NCI-H2196 treated with DMSO at 0.1 percent for 48 hours (cell line): ENCODE results near the gene AGAP1.

Experiments used
- DNase-seq: peaks from one replicate; lab custom pipeline; 2025; ENCODE audit not compliant: unreplicated experiment; lab: John Stamatoyannopoulos, UW

The AGAP1 gene

DNA sequence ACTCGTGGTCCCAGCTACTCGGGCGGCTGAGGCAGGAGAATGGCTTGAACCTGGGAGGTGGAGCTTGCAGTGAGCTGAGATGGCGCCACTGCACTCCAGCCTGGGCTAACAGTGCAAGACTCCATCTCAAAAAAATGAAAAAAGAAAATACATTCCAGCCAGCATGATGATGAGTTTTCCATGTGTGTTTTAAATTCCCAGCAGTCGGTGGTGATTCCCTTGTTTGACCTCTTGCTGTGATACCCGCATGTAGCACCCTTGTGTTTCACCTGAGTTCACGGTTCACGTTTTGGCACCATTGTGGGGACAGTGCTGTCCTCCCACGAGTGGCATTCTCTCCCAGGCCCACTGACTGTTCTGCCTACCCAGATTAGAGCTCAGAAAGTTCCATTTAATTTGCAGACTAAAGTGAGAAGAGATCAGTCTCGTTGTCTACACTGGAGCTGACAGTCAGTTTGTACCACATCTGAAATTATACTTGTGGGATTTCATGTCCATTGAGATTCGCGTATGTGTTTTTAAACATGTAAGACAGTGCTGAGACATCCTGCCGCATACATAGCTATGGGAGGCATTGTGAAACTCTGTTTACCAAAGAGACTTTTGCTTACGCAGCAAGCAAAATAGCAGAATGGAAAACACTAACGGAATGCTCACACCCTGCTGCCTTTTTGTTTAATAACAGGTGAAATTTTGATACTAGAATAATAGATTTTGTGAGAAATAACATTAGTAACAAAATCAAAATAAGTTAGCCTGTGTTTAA is 517.3 kb downstream of the AGAP1 start:
- DNase-seq, result no peak

DNA sequence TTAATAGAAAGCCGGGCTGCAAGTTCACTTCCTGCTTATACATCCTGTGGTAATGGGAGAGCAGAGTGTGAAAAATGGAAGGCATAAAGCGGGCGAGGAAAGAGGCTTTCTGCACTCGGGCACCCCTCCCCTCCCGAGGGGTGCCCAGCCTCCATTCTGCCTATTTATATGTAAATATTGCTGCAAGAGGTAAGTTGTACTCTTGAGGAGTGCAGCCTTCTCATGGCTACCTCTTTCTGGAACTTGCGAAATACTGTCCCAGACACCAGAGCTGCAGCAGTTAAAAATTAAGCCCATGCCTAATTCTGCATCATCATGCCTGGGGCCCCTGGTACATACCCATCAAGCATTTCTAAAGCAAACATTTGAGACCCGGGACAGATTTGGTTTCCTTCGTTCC is 518.3 kb downstream of the AGAP1 start:
- no peak for DNase-seq

DNA sequence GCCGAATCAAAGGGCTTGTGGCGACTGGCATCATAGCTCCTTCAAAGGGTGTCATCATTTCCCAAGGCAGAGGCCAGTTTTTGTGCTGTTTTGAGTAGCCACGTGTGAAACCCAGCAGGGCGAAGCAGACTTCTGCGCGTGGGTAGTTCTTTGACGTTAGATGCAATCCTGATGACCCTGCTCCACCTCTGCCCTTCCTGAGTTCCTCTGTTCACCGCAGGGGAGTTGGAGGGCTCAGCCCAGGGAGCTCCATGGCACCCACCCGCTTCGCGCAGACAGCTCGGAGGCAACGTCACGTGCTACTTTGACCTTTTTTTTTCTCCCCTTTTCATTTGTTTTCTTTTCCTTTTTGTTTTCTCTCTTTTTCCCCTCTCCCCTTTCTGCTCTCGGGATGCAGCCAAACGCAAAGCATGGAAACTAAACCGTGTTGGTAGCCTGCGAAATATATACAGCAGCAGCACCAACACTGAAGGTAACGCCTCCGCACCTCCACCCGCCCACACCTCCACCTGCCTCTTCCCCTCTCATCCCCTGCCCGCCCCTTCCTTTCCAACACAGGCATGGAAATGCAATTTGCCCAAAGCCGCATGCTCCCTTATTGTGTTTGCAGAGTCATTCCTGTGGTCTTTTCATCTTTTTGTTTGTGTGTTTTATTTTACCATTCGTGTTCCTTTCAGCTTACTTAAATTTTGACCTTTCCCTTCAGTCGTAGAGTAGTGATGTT is 520.7 kb downstream of the AGAP1 start:
- no peak for DNase-seq

DNA sequence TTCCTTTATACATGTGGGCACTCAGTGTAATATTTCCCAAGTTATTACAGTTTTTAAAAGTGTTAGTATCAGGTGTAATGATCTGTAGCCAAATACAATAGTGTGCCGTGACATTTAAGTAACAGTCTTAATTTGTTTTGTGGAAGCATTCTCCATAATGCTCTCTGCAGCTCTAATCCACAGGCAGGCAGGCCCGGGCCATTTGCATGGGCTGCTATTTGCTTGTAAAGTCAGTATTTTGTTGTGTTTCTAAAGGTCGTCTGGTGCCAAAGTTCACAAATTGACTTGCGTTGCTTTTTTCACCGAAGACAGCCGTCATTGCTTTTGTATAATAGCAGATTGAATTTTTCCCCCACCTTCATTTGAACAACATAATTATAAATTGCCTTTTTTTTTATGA is 521.3 kb downstream of the AGAP1 start:
- no peak for DNase-seq

DNA sequence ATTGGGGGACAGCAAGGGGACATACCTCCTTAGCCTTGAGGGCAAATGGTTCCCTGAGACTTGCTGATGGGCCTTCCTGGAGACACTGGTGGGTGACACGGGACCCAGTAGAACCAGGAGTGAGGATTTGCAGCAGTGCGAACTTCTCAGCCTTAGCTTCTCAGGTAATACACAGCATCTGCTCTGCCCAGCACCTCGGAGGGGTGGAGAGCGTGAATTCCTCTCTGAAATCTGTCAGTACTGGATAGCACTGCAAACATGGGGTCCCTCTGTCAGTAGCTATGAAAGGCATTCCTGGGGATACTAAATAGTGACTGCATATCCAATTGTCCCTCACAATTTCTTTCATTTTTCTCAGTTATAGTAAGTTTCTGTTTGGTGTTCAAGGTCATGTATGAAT is 522.7 kb downstream of the AGAP1 start:
- DNase-seq, result no peak

DNA sequence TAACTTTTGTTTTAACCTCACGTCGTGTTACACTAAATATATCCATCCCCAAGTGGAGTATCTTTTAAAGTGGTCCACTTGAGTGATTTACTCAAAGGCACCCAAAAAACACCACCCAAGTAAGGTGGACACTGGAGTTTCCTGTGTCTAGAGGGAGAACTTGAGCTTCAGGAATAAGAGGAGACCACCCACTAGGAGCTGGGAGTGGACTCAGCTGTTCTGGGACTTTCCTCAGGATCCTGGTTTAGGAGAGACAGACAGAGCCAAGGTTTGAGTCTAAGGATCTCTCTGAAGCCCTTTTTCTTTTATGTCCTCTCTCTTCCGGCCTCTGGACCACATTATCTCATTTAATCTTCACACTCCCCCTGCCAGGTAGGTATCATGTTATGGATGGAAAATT is 523.6 kb downstream of the AGAP1 start:
- DNase-seq, result no peak

DNA sequence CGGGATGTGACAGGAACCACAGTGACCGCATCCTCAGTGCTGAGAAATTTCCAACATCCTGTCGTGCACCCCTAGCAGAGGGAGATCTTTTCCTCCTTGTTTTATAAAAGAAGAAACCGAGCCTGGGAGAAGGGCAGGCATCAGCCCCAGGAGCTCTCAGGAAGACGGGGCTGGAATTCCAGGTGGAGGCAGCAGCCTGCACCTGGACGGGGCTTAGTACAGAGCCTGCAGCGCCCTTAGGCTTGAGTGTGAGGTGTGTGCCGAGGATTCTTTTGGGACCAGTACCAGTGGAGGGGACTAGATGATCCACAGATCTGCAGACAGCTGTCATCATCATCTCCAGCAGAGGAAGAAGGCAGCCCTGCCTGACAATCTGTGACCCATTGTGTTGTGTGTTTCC is 525.6 kb downstream of the AGAP1 start:
- DNase-seq, result no peak

DNA sequence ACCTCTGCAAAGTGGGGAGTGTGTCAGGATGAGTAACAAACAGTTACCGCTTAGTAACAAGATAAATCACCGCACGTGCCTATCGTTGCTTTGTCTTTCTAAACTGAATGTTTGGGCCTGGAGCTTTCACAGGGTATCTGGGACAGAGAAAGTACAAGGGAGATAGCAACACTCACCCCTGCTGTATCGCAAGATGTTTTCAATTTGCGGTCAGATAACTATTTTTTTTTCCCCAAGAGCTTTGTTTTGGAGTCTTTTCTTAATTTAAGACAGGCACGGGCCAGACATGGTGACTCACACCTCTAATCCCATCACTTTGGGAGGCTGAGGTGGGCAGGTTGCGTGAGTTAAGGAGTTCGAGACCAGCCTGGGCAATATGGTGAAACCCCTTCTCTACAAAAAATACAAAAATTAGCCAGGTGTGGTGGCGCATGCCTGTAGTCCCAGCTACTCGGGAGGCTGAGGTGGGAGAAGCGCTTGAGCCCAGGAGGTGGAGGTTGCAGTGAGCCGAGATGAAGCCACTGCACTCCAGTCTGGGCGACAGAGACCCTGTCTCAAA is 527.7 kb downstream of the AGAP1 start:
- DNase-seq, result no peak

DNA sequence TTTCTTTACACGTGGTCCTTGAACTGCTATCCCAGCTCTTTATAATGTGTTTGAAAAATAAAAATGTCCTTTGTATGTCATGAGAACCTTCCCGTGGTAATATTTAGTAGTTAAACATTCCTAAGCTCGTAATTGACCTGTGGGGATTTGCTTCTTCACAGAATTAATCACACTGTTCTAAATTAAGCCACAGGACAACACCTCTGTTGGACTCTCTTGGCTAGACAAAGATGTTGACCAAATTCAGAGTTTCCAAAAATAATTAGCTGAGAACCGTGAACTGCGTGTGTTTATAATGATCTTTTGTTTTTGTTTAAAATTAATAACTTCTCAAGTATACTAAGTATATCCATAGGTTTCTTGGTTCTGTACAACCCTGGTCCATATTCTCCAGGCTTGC is 528.3 kb downstream of the AGAP1 start:
- no peak for DNase-seq

DNA sequence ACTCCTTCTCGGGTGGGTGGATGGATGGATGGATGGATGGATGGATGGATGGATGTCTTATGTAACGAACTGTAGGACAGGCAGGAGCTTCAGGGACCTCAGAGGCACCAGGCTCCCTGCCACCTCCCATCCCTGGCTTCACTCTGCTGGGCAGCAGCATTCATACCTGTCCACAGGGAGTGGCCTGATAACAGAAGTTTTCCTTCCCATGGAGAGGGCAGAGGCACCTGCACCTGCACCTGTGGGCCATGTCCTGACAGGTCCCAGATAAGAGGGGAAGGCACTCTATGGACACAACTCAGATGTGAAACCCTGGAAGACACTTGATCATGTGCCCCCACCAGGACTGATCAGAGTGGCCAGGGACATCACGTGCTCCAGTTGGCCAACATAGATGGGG is 532.0 kb downstream of the AGAP1 start:
- DNase-seq, result no peak

DNA sequence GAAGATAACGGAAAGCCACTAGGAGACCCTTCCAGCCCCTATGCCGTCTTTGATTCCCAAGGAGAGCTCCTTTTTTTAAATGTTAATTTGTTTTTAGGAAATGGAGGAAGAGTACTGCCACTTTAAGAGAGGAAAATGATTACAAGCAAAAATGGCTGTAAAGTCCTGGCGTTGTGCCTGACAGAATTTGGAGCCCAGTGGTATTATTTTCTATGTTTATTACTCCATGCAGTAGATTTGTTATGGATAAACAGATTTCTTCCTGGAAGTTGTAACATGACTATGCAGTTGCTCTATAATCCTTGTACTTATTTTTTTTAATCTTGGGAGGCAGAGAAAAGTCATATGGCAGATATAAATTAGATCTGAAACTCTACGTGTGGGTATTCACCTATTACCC is 533.0 kb downstream of the AGAP1 start:
- no peak for DNase-seq

DNA sequence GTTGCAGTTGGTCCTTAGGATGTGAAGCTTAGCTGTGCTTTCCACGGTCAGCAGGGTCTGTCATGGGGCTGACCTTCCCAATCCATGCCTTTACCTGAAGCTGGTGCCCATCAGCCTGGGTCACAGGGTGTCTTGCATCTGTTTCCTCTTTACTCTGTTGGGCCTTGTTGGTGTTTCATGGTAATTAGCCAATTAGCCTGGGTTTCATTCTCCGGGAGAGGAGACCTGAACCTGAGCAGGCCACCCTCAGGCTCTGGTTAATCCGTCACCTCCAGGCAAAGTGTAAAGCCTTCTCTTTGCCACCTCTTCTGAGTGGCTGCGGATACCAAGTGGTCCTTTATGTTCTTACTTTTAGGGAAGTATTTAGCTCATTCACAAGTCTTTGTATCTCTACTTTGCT is 534.2 kb downstream of the AGAP1 start:
- no peak for DNase-seq

DNA sequence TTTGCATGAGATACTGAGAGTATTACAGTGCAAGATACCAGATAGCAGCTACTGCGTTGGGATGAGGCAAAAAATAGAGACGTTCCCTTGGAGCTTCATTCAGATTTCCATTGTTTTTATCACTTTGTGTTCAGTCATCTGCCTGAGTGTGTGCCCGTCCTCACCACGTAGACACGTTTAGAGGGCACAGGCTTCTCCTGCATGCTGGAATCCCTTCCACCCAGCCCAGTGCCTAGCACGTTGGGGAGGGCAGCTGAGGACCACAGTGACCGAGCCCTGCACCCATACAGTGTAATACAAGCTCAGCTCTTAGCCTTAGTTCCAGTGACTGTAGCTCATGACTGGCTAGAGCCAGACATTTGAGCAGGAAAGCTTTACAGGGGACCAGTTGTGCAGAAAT is 539.6 kb downstream of the AGAP1 start:
- DNase-seq, result no peak

DNA sequence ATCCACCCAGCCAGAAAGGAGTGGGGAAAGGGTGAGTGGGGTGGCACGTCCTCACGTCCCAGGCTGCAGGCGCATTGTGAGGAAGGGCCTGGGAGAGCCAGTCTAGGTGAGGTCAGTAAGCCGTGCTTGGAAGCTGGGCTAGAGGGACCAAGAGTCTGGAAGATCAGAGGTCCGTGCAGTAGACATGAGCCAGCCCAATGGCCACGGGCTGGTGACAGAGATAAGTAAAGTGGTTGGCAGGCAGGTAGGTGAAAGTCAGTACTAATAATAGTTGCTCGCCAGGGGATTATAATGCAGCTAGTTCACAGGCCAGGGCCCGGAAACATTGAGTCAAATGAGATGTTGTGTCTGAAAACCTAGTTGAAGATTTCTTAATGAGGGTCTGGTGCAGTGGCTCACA is 541.1 kb downstream of the AGAP1 start:
- DNase-seq, result no peak

DNA sequence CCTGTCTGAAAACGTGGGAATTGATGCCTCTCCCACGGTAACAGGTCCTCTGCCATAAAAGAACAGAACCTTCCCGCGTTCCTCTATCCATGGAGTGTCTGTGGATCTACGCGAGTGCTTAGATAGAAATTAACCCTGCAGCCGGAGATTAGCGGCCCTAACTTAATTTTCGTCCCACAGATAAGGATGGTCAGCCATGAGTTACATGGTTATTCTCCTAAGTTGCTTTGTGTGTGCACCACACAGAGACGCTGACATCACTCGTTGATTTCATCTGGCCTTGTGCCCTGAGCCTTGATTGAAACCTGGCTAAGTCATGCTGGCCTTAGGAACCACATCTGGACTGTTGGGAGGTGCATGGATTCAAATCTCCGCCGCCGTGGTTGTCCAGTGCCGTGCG is 542.2 kb downstream of the AGAP1 start:
- DNase-seq, result no peak

DNA sequence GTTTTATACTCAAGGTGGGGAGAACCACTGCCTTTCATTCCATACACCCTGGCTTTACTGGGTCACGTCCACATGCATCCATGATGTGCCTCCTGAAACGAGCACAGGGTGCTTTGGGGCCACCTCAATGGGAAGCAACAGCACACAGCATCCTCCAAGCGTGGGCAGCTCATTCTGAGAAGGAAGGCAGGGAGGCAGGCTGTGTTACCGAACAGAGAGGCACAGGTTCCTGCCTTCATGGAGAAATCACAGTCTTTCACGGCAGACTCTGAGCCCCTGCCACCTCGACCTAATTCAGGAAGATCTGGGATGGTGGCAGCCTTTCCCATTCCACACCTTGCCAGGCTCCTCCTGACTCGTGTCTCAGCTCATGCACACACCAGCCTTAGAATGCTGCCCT is 544.3 kb downstream of the AGAP1 start:
- no peak for DNase-seq

DNA sequence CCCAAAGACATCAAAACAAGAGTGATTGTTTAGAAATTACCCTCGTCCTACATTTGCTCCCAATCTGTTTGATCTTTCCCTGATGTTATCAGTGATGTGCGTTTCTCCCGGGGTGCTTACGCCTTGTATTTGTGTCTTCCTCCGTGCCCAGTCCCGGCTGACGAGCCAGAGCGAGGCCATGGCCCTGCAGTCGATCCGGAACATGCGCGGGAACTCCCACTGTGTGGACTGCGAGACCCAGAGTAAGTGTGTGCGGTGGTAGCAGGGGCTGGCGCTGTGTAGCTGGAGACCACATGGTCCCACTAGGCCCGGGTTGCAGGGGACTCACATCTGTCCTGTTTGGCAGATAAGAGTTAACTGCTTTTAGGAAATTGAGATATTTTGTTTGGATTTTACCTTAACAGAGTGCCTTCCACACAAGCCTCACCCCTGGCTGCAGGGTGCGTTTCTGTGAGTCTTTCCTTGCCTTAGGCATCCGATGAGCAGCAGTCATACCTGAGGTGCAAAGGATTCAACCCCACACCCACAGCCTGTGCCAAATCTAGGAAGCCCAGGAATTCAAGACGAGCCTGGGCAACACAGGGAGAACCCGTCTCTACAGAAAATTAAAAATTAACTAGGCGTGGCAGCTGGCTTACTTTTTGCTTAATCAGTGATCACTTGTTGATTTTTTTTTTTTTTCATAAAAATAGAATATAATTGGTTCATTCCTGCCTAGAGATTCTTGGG is 546.9 kb downstream of the AGAP1 start:
- DNase-seq, result no peak

DNA sequence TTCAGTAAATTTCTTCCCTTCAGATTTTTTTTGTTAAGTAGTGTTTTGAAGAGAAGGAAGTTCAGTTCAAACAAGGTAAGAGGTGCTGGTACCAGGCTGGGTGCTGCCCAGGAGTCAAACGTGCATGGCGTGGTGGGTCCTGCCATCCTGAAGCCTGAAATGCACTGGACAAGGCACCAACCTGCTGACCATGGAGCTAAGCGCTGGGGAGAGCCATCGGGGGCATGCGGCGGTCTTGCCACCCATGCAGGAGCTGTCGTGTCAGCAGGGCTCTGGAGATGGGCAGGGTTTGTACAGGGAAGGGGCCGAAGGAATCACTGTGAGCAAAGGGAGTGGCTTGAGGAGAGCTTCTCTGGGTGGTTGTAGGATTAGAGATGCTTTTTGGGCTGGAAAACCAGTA is 547.8 kb downstream of the AGAP1 start:
- no peak for DNase-seq

DNA sequence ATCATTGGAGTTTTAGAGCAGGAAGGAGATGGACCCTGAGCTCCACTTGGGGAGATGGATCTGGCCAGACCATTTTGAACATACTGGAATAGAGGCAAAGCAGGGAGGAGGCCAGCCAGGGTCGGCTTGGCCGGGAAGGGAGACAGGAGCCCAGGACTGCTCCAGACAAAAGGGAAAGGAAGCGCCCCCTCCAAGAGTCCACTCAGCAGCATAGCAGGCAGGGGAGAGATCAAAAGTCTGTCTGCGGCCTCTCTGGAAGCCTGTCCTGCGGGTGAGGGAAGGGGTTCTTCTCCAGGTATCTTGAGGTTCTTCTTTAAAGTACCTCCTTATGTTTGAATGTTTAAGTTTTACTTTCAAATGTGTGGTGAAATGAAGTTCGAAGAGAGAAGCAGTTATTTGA is 548.2 kb downstream of the AGAP1 start:
- no peak for DNase-seq

DNA sequence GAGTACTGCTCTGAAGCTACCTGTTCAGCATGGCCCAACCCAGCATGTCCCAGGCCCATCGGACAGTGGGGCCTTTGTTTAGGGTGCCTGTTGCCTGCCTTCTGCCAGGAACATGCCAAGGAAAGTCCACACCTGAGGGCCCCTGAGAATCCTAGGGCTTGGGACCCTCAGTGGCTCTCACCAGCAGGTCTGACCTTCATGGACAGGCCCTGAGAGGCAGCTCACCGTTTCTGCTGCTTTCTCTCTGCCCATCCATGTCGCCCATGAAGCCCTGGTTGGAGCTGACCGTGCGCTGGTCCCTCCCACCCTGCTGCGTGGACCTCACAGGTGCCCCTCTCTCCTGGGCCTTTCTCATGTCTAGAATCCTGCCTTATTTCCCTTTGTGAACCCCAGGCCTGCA is 550.3 kb downstream of the AGAP1 start:
- DNase-seq, result no peak

DNA sequence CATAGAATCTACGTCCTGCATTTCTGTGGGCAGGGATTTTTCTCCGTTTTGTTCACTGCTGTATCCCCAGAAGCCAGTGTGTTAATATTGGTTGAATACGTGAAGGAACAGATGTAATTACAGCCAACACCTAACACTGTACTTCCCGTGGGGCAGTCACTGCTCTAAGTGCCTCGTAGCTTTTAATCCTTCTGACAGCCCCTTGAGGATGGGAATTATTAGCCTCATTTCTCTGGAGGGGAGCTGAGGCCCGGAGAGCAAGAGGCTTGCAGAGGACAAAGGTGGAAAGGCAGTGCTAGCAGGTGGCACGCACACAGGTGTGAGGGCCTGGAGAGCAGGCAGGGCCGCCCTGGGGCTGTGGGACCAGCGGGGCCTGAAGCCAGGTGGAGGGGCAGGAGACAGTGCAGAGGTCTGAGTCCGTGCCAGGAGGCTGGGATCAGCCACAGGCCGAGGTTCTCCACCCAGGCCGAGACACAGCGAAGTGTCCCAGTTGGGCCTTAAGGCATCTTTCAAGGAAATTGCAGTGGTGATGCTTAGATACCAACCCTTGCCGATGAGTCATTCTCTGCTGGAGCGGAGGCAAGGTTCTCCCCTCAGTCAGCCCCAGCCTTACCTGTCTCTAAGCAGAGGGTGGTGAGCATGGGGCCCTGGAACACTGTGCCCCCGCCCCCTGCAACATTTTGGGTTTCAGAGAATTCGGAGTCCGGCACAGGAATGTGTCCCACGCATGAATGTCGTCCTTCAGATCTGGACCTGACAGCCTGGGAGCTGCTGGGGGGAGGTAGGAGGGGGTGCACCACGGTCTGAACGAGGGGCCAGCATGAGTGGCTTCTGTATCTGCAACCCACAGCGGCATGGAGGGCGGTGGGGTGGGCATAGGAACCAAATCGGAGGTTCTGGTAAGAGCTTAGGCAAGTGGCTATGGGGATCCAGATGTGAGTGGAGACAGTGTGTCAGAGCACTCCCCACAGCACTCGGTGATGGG is 551.7 kb downstream of the AGAP1 start:
- DNase-seq, result no peak
